Liver (tissue), 9 donors: ENCODE data around the gene GRK2. TPM values are rescaled to one million over a fixed set of nuclear protein-coding genes. Genes with fewer than 3 reads are reported as not detected.

Experiments used
- DNase-seq: peaks from one replicate; pipeline ENCODE4 v3.0.0-alpha.2; 2017; ENCODE audit warnings: low spot score
- H3K27ac ChIP-seq, 2 donors: one replicate each; pipeline ENCODE4 v1.7.0; 2013; ENCODE audit warnings: inconsistent platforms in 2 of 2, low read length in 2 of 2, control low read depth in 1 of 2, low read depth in 1 of 2, mild to moderate bottlenecking in 1 of 2
- H3K27me3 ChIP-seq, 4 donors: one replicate each; pipeline versions ENCODE4 v1.6.1 to v1.7.0; 2013; ENCODE audit warnings: low read length in 3 of 4, inconsistent platforms in 1 of 4, mild to moderate bottlenecking in 1 of 4, moderate library complexity in 1 of 4; ENCODE audit not compliant: control insufficient read depth in 4 of 4, insufficient read depth in 4 of 4
- H3K36me3 ChIP-seq, 4 donors: one replicate each; pipeline versions ENCODE4 v1.6.1 to v1.7.0; 2013; ENCODE audit warnings: low read length in 3 of 4, mild to moderate bottlenecking in 3 of 4, low read depth in 1 of 4, moderate library complexity in 1 of 4; ENCODE audit not compliant: control insufficient read depth in 4 of 4, insufficient read depth in 3 of 4
- H3K4me1 ChIP-seq, 4 donors: one replicate each; pipeline versions ENCODE4 v1.6.1 to v1.7.0; 2013; ENCODE audit warnings: low read length in 3 of 4, mild to moderate bottlenecking in 3 of 4, moderate library complexity in 1 of 4; ENCODE audit not compliant: control insufficient read depth in 4 of 4, insufficient read depth in 4 of 4
- H3K4me3 ChIP-seq, 3 donors: one replicate each; pipeline versions ENCODE4 v1.6.1 to v1.7.0; 2013; ENCODE audit warnings: low read length in 3 of 3, control low read depth in 1 of 3, low read depth in 1 of 3, mild to moderate bottlenecking in 1 of 3
- H3K9ac ChIP-seq, 2 donors: one replicate each; pipeline ENCODE4 v1.7.0; 2013; ENCODE audit warnings: low read length in 2 of 2, mild to moderate bottlenecking in 2 of 2, moderate library complexity in 2 of 2, control low read depth in 1 of 2, low read depth in 1 of 2
- H3K9me3 ChIP-seq, 4 donors: one replicate each; pipeline versions ENCODE4 v1.6.1 to v1.7.0; 2013; ENCODE audit warnings: low read length in 3 of 4; ENCODE audit not compliant: control insufficient read depth in 4 of 4
- ATF3 ChIP-seq: IDR thresholded peaks from 2 replicates; pipeline ENCODE4 v1.6.1; 2016; ENCODE audit warnings: antibody characterized with exemption
- CTCF ChIP-seq: fragments of 150-350 bp; IDR thresholded peaks from 2 replicates; pipeline ENCODE4 v1.5.1; 2017; ENCODE audit warnings: improper control_type of control experiment, low read depth, low read length; ENCODE audit not compliant: missing input control
- EGR1 ChIP-seq, 2 donors: IDR thresholded peaks; 2 replicates each; pipeline ENCODE4 v1.6.1; 2016 to 2018; ENCODE audit warnings: antibody characterized with exemption in 2 of 2, low read depth in 2 of 2
- FOXA1 ChIP-seq: IDR thresholded peaks from 2 replicates; pipeline ENCODE4 v1.6.1; 2016; ENCODE audit warnings: antibody characterized with exemption
- FOXA2 ChIP-seq: IDR thresholded peaks from 2 replicates; pipeline ENCODE4 v1.6.1; 2016; ENCODE audit warnings: antibody characterized with exemption
- GABPA ChIP-seq, 2 donors: IDR thresholded peaks in 1 of 2; conservative IDR thresholded peaks in 1 of 2; 2 replicates each; pipeline ENCODE4 v1.6.1; 2016; ENCODE audit warnings: antibody characterized with exemption in 2 of 2, mild to moderate bottlenecking in 1 of 2, moderate library complexity in 1 of 2
- HNF4A ChIP-seq, 2 donors: conservative IDR thresholded peaks; 2 replicates each; pipeline ENCODE4 v1.6.1; 2016; ENCODE audit warnings: antibody characterized with exemption in 2 of 2, mild to moderate bottlenecking in 2 of 2
- HNF4G ChIP-seq: IDR thresholded peaks from 2 replicates; pipeline ENCODE4 v1.6.1; 2016; ENCODE audit warnings: antibody characterized with exemption
- JUND ChIP-seq, 2 donors: IDR thresholded peaks; 2 replicates each; pipeline ENCODE4 v1.6.1; 2016; ENCODE audit warnings: antibody characterized with exemption in 2 of 2
- MAX ChIP-seq: IDR thresholded peaks from 2 replicates; pipeline ENCODE4 v1.6.1; 2016; ENCODE audit warnings: antibody characterized with exemption
- RAD21 ChIP-seq, 2 donors: IDR thresholded peaks; 2 replicates each; pipeline ENCODE4 v1.6.1; 2016; ENCODE audit warnings: antibody characterized with exemption in 2 of 2, mild to moderate bottlenecking in 2 of 2
- REST ChIP-seq: IDR thresholded peaks from 2 replicates; pipeline ENCODE4 v1.6.1; 2016; ENCODE audit warnings: antibody characterized with exemption, mild to moderate bottlenecking
- RXRA ChIP-seq, 2 donors: IDR thresholded peaks; 2 replicates each; pipeline ENCODE4 v1.6.1; 2017 to 2018; ENCODE audit warnings: antibody characterized with exemption in 2 of 2, mild to moderate bottlenecking in 1 of 2
- SP1 ChIP-seq: IDR thresholded peaks from 2 replicates; pipeline ENCODE4 v1.6.1; 2018; ENCODE audit warnings: antibody characterized with exemption, mild to moderate bottlenecking
- TAF1 ChIP-seq: conservative IDR thresholded peaks from 2 replicates; pipeline ENCODE4 v1.6.1; 2016; ENCODE audit warnings: antibody characterized with exemption, mild to moderate bottlenecking
- YY1 ChIP-seq: IDR thresholded peaks from 2 replicates; pipeline ENCODE4 v1.6.1; 2016; ENCODE audit warnings: antibody characterized with exemption, mild to moderate bottlenecking
- ZBTB33 ChIP-seq: IDR thresholded peaks from 2 replicates; pipeline ENCODE4 v1.6.1; 2016; ENCODE audit warnings: antibody characterized with exemption
- WGBS: extraction: QIAGEN DNeasy Blood & Tissue Kit; methylation state at CpG from one replicate; pipeline ENCODE4 v1.1.7; 2013; 5-methylcytosine and 5-hydroxymethylcytosine counted together
- polyA plus RNA-seq, 2 donors: library from polyadenylated mRNA; stranded (reverse) in 1 of 2; unstranded in 1 of 2; fragments of 200-250 nt in 1 of 2; fragments of >200 nt in 1 of 2; fragmentation: Nextera tagmentation in 1 of 2; extraction: Ambion mirVana in 1 of 2; gene quantifications; one replicate each; pipeline versions ENCODE4 v1.2.1 to v1.2.3, GENCODE V29; 2013 to 2015
- total RNA-seq, 2 donors: library from RNA; depleted of rRNA; stranded (reverse); fragments of >200 nt; gene quantifications; one replicate each; pipeline ENCODE4 v1.2.3, GENCODE V29; 2014
- donor health status: healthy.
- donor health status: healthy.
- donor health status: healthy.
- donor health status: healthy.
- donor health status: healthy.

GRK2 gene
- total and polyA plus RNA-seq, 4 donors, result 13.4 to 41.4 (median 31.7) TPM

- peaks cover 13 to 32% (median 19%) of the 10 kb centered on the region in 4 donors for H3K4me1 ChIP-seq
Measured at GRCh38 chr11:67299471-67300191, 33.4 kb downstream of the GRK2 start.

GRCh38 chr11:67300256-67300755 lies 34.0 kb downstream of the GRK2 start:
- DNase-seq, result no peak
- no peak overlapping the region for H3K9ac ChIP-seq
- H3K36me3 ChIP-seq, result peaks cover 5 to 16% (median 8%) of the 10 kb centered on the region in 4 donors
- WGBS, result 96% methylated on average over 13 of the region's 13 CpGs
- no peaks in the 10 kb centered on the region for H3K27me3 ChIP-seq
- H3K27ac ChIP-seq, result no peak overlapping the region
- H3K4me1 ChIP-seq, result peaks cover 13 to 35% (median 20%) of the 10 kb centered on the region in 4 donors
- H3K4me3 ChIP-seq, result no peak overlapping the region
- H3K9me3 ChIP-seq, result no peaks in the 10 kb centered on the region
- no peak for TF ChIP-seq FOXA2
- TF ChIP-seq TAF1, result no peak
- TF ChIP-seq HNF4A (conservative IDR thresholded peaks at IDR 0.05), result no peak
- no peak for TF ChIP-seq SP1
- no peak for TF ChIP-seq CTCF
- no peak for TF ChIP-seq JUND (IDR thresholded peaks at IDR 0.05)
- no peak for TF ChIP-seq FOXA1
- TF ChIP-seq ATF3, result no peak
- no peak for TF ChIP-seq MAX
- TF ChIP-seq YY1, result no peak
- TF ChIP-seq RXRA (IDR thresholded peaks at IDR 0.05), result no peak
- no peak for TF ChIP-seq RAD21 (IDR thresholded peaks at IDR 0.05)
- TF ChIP-seq HNF4G, result no peak

More at GRCh38 chr11:67299471-67300191, 33.4 kb downstream of the GRK2 start:
- peaks cover 5 to 16% (median 8%) of the 10 kb centered on the region in 4 donors for H3K36me3 ChIP-seq
- H3K9me3 ChIP-seq, result no peaks in the 10 kb centered on the region
- WGBS, result 96% methylated on average over 29 of the region's 29 CpGs
- DNase-seq, result no peak
- no peak overlapping the region for H3K27ac ChIP-seq
- H3K9ac ChIP-seq, result no peak overlapping the region
- no peak for TF ChIP-seq REST
- no peak for TF ChIP-seq ZBTB33
- TF ChIP-seq RXRA (IDR thresholded peaks at IDR 0.05), result no peak
- no peak for TF ChIP-seq SP1
- TF ChIP-seq MAX, result no peak
- no peak for TF ChIP-seq EGR1 (IDR thresholded peaks at IDR 0.05; ENCODE audit: low read depth in 2 of 2)
- no peak for TF ChIP-seq JUND (IDR thresholded peaks at IDR 0.05)
- TF ChIP-seq RAD21 (IDR thresholded peaks at IDR 0.05), result no peak
- no peak for TF ChIP-seq HNF4G
- no peak for TF ChIP-seq GABPA (IDR thresholded peaks at IDR 0.05 in 1 of 2, conservative IDR thresholded peaks at IDR 0.05 in 1 of 2)
- H3K27me3 ChIP-seq, result no peaks in the 10 kb centered on the region
- no peak overlapping the region for H3K4me3 ChIP-seq
